Transverse colon (tissue), 4 donors: ENCODE results near the gene NEK7. TPM values are rescaled to one million over a fixed set of nuclear protein-coding genes. Genes with fewer than 3 reads are reported as not detected.

Experiments
- DNase-seq: peaks from one replicate; pipeline ENCODE4 v3.0.0-alpha.2; 2019
- H3K27ac ChIP-seq, 4 donors: fragments of 200-600 bp; sonication (generic); 2 replicates each; pipeline ENCODE4 v1.5.1; 2016 to 2018; ENCODE audit warnings: inconsistent platforms in 4 of 4
- H3K27me3 ChIP-seq: fragments of 200-600 bp; sonication (generic); 2 replicates; pipeline ENCODE4 v1.5.1; 2017; ENCODE audit warnings: inconsistent platforms
- H3K36me3 ChIP-seq, 4 donors: fragments of 200-600 bp; sonication (generic); 2 replicates each; pipeline ENCODE4 v1.5.1; 2017 to 2019; ENCODE audit warnings: inconsistent platforms in 4 of 4
- H3K4me1 ChIP-seq, 4 donors: fragments of 200-600 bp; sonication (generic); 2 replicates each; pipeline ENCODE4 v1.5.1; 2017 to 2020; ENCODE audit warnings: inconsistent platforms in 4 of 4
- H3K4me3 ChIP-seq, 4 donors: fragments of 200-600 bp; sonication (generic); 1 replicate in 1 of 4; 2 replicates in 3 of 4; pipeline versions ENCODE4 v1.5.1 to v1.6.1; 2017 to 2019; ENCODE audit warnings: inconsistent platforms in 4 of 4
- H3K9me3 ChIP-seq, 2 donors: fragments of 200-600 bp; sonication (generic); 2 replicates each; pipeline ENCODE4 v1.5.1; 2017 to 2019; ENCODE audit warnings: inconsistent platforms in 2 of 2
- EP300 ChIP-seq: sonication (generic); formaldehyde crosslinking; IDR thresholded peaks from one replicate; pipeline ENCODE4 v1.6.1; 2017; ENCODE audit warnings: antibody characterized with exemption, low read depth
- POLR2A ChIP-seq: fragments of 450-650 bp; IDR thresholded peaks from one replicate; pipeline ENCODE4 v1.6.1; 2016; ENCODE audit warnings: antibody characterized with exemption, mild to moderate bottlenecking, moderate library complexity
- POLR2AphosphoS5 ChIP-seq, 3 donors: sonication (generic); formaldehyde crosslinking; IDR thresholded peaks; one replicate each; pipeline ENCODE4 v1.6.1; 2016; ENCODE audit warnings: antibody characterized with exemption in 3 of 3
- WGBS, 2 donors: methylation state at CpG; one replicate each; pipeline ENCODE4 v1.1.5; 2018; ENCODE audit warnings: low coverage in 1 of 2; 5-methylcytosine and 5-hydroxymethylcytosine counted together
- in situ Hi-C, 4 donors: fragments of 200-750 bp; cut with MboI; loops; one replicate each; pipeline versions ENCODE4 v1.15.0 to v1.15.1; 2017; ENCODE audit warnings: low sequenced_read_pairs in 3 of 4, low pct_ligation_motif_present in 1 of 4, low pct_unique_long_range_greater_than_20kb in 1 of 4
- intact Hi-C: fragments of 100-400 bp; cut with DNase I; formaldehyde crosslinking; loops from one replicate; pipeline ENCODE4 v1.15.1; 2023; ENCODE audit warnings: low total_unique reads
- total RNA-seq, 4 donors: library from RNA; depleted of rRNA; stranded (reverse); fragments of >200 nt; gene quantifications; one replicate each; pipeline ENCODE4 v1.1.0, GENCODE V29; 2016
- TF ChIP-seq, protein P1 (sequence below), 5 experiments: fragments of 200-600 bp in 3 of 5; fragments of 450-650 bp in 2 of 5; sonication (generic) in 3 of 5; IDR thresholded peaks; 1 replicate in 2 of 5; 2 replicates in 3 of 5; pipeline ENCODE4 v1.5.1; 2016 to 2017; ENCODE audit warnings: antibody characterized with exemption in 5 of 5, inconsistent platforms in 3 of 5, mild to moderate bottlenecking in 2 of 5, moderate library complexity in 1 of 5

The NEK7 gene
- total RNA-seq, 4 donors from 2014 or later, result 40.4 to 71.0 (median 57.6) TPM

DNA sequence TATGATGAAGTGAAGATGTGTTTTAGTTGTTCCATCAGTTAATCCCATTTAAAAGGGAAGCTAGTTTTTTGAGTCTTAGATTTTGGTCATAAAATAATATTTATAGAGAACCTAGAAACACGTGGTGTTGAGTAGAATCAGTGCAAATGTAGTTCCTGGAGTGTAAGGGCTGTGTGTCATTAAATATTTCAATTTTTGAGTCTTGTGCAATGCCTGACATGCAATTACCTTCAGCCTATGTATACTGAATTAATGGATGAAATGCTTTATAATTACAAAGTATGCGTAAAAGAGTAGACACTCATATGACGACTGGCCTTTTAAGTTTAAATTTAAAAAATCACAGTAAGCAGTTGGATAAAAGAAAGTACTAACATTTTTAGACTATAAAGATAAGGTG is 75.0 kb downstream of the NEK7 start:
- TF ChIP-seq POLR2A (no peak), EP300 (no peak), POLR2AphosphoS5 (IDR thresholded peaks at IDR 0.05) (no peak)
- TF ChIP-seq, protein P1, sequence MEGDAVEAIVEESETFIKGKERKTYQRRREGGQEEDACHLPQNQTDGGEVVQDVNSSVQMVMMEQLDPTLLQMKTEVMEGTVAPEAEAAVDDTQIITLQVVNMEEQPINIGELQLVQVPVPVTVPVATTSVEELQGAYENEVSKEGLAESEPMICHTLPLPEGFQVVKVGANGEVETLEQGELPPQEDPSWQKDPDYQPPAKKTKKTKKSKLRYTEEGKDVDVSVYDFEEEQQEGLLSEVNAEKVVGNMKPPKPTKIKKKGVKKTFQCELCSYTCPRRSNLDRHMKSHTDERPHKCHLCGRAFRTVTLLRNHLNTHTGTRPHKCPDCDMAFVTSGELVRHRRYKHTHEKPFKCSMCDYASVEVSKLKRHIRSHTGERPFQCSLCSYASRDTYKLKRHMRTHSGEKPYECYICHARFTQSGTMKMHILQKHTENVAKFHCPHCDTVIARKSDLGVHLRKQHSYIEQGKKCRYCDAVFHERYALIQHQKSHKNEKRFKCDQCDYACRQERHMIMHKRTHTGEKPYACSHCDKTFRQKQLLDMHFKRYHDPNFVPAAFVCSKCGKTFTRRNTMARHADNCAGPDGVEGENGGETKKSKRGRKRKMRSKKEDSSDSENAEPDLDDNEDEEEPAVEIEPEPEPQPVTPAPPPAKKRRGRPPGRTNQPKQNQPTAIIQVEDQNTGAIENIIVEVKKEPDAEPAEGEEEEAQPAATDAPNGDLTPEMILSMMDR (IDR thresholded peaks at IDR 0.05), result no peak
- in situ Hi-C loops (no loop called here), intact Hi-C loops (no loop called here)
- Histone ChIP-seq H3K9me3 (peaks cover 0 to 4% of the 10 kb centered on the region in 2 donors), H3K4me3 (no peak overlapping the region), H3K36me3 (no peaks in the 10 kb centered on the region), H3K27me3 (no peaks in the 10 kb centered on the region), H3K27ac (no peak overlapping the region), H3K4me1 (peaks cover 0 to 21% (median 10%) of the 10 kb centered on the region in 4 donors)
- DNase-seq, result no peak
- 85 to 86% methylated on average over 3 of the region's 3 CpGs for WGBS, 2 donors

- H3K4me3 ChIP-seq, result no peak overlapping the region
- intact Hi-C loops (no loop called here), in situ Hi-C loops (no loop called here)
- H3K27ac ChIP-seq, result no peak overlapping the region
- no peaks in the 10 kb centered on the region for H3K36me3 ChIP-seq
- H3K9me3 ChIP-seq, result peaks cover 0 to 4% of the 10 kb centered on the region in 2 donors
- H3K27me3 ChIP-seq, result no peaks in the 10 kb centered on the region
- TF ChIP-seq, protein P1 (IDR thresholded peaks at IDR 0.05), result no peak
- no peak for TF ChIP-seq POLR2AphosphoS5 (IDR thresholded peaks at IDR 0.05)
- TF ChIP-seq EP300, result no peak
- no peak for TF ChIP-seq POLR2A
- no peak for DNase-seq
- H3K4me1 ChIP-seq, result peaks cover 0 to 21% (median 10%) of the 10 kb centered on the region in 4 donors
- WGBS, 2 donors, result 91 to 100% methylated on average over 1 of the region's 1 CpG
Observed at GRCh38 chr1:198232378-198232777, 75.6 kb downstream of the NEK7 start.

GRCh38 chr1:198232940-198233675 is 76.3 kb downstream of the NEK7 start:
- no peak overlapping the region for H3K4me3 ChIP-seq
- peaks cover 0 to 21% (median 10%) of the 10 kb centered on the region in 4 donors for H3K4me1 ChIP-seq
- H3K36me3 ChIP-seq, result no peaks in the 10 kb centered on the region
- TF ChIP-seq POLR2AphosphoS5 (IDR thresholded peaks at IDR 0.05), result no peak
- no peak for TF ChIP-seq EP300
- no peak for TF ChIP-seq POLR2A
- TF ChIP-seq, protein P1 (IDR thresholded peaks at IDR 0.05), result no peak
- H3K9me3 ChIP-seq, result peaks cover 0 to 4% of the 10 kb centered on the region in 2 donors
- WGBS, 2 donors, result 51 to 61% methylated on average over 3 of the region's 3 CpGs
- DNase-seq, result no peak
- H3K27ac ChIP-seq, result peak overlapping the region in 2 of 4 donors; percentile 31 to 48
- intact Hi-C loops (no loop called here), in situ Hi-C loops (no loop called here)
- H3K27me3 ChIP-seq, result no peaks in the 10 kb centered on the region

GRCh38 chr1:198234520-198235251 is 77.9 kb downstream of the NEK7 start:
- intact Hi-C loops, result no loop called here
- peak overlapping the region in 3 of 4 donors; percentile 13 to 64 (median 29) for H3K27ac ChIP-seq
- no peak for DNase-seq
- in situ Hi-C loops, result no loop called here
- peaks cover 0 to 4% of the 10 kb centered on the region in 2 donors for H3K9me3 ChIP-seq
- H3K27me3 ChIP-seq, result no peaks in the 10 kb centered on the region
- H3K36me3 ChIP-seq, result no peaks in the 10 kb centered on the region
- WGBS, 2 donors, result 14 to 32% methylated on average over 4 to 5 of the region's 5 CpGs
- peaks cover 0 to 21% (median 10%) of the 10 kb centered on the region in 4 donors for H3K4me1 ChIP-seq
- peak overlapping the region in 1 of 4 donors; percentile 3 for H3K4me3 ChIP-seq
- TF ChIP-seq POLR2AphosphoS5 (IDR thresholded peaks at IDR 0.05) (no peak), EP300 (no peak)
- TF ChIP-seq, protein P1 (IDR thresholded peaks at IDR 0.05), result no peak
